Uterus (tissue), 4 donors: ENCODE measurements around the gene CRYL1. TPM values are rescaled to one million over a fixed set of nuclear protein-coding genes. Genes with fewer than 3 reads are reported as not detected.
A peak's percentile ranks its signal among the peaks of the same experiment; 100 is the strongest.

Source experiments
- DNase-seq, 2 donors: peaks; one replicate each; pipeline ENCODE4 v3.0.0-alpha.2; 2019 to 2020
- H3K27ac ChIP-seq, 2 donors: fragments of 200-600 bp; sonication (generic); 1 replicate in 1 of 2; 2 replicates in 1 of 2; pipeline ENCODE4 v1.5.1; 2016 to 2018
- H3K27me3 ChIP-seq, 2 donors: fragments of 200-600 bp; sonication (generic); one replicate each; pipeline ENCODE4 v1.5.1; 2018 to 2019; ENCODE audit warnings: control low read depth in 1 of 2
- H3K36me3 ChIP-seq, 2 donors: fragments of 200-600 bp; sonication (generic); one replicate each; pipeline ENCODE4 v1.5.1; 2019; ENCODE audit warnings: control low read depth in 1 of 2
- H3K4me1 ChIP-seq, 2 donors: fragments of 200-600 bp; sonication (generic); one replicate each; pipeline ENCODE4 v1.5.1; 2018 to 2019; ENCODE audit warnings: control low read depth in 1 of 2
- H3K4me3 ChIP-seq, 2 donors: fragments of 200-600 bp; sonication (generic); 1 replicate in 1 of 2; 2 replicates in 1 of 2; pipeline ENCODE4 v1.5.1; 2018 to 2019; ENCODE audit warnings: mild to moderate bottlenecking in 1 of 2
- H3K9me3 ChIP-seq, 2 donors: fragments of 200-600 bp; sonication (generic); one replicate each; pipeline ENCODE4 v1.5.1; 2019; ENCODE audit warnings: control low read depth in 1 of 2
- CTCF ChIP-seq, 4 experiments: fragments of 200-600 bp in 2 of 4; fragments of 450-650 bp in 2 of 4; sonication (generic) in 2 of 4; IDR thresholded peaks; one replicate each; pipeline ENCODE4 v1.5.1; 2016 to 2019; ENCODE audit warnings: antibody characterized with exemption in 4 of 4, mild to moderate bottlenecking in 2 of 4, moderate library complexity in 1 of 4
- POLR2A ChIP-seq, 2 donors: fragments of 450-650 bp; IDR thresholded peaks; one replicate each; pipeline ENCODE4 v1.6.1; 2016; ENCODE audit warnings: antibody characterized with exemption in 2 of 2, mild to moderate bottlenecking in 1 of 2, moderate library complexity in 1 of 2
- intact Hi-C: fragments of 100-400 bp; cut with DNase I; formaldehyde crosslinking; loops from one replicate; pipeline ENCODE4 v1.15.1; 2023; ENCODE audit warnings: low total_unique reads
- total RNA-seq, 4 donors: library from RNA; depleted of rRNA in 3 of 4; stranded (reverse); fragments of >200 nt in 3 of 4; gene quantifications; one replicate each; pipeline versions ENCODE4 v1.1.0 to v1.2.4, GENCODE V29; 2014 to 2023
- donor health status: DM: yes; HTN: yes; CAD: no.

Gene CRYL1
- total RNA-seq, 4 donors from 2014 or later, result 35.6 to 90.4 (median 50.7) TPM

GRCh38 chr13:20442798-20443381 is 82.8 kb downstream of the CRYL1 start:
- no peak for DNase-seq
- peaks cover 0 to 8% of the 10 kb centered on the region in 2 donors for H3K4me1 ChIP-seq
- H3K27ac ChIP-seq, result peak overlapping the region; percentile 86 to 88
- intact Hi-C loops, result no loop called here
- no peak for TF ChIP-seq POLR2A (IDR thresholded peaks at IDR 0.05)
- no peak for TF ChIP-seq CTCF (IDR thresholded peaks at IDR 0.05)
- H3K27me3 ChIP-seq, result no peaks in the 10 kb centered on the region
- no peak overlapping the region for H3K4me3 ChIP-seq
- no peaks in the 10 kb centered on the region for H3K36me3 ChIP-seq
- H3K9me3 ChIP-seq, result peaks cover 0 to 4% of the 10 kb centered on the region in 2 donors

- DNase-seq, result no peak
- Histone ChIP-seq H3K27me3 (no peaks in the 10 kb centered on the region), H3K36me3 (no peaks in the 10 kb centered on the region), H3K9me3 (peaks cover 0 to 4% of the 10 kb centered on the region in 2 donors), H3K4me1 (peaks cover 0 to 8% of the 10 kb centered on the region in 2 donors), H3K27ac (peak overlapping the region; percentile 86 to 88), H3K4me3 (no peak overlapping the region)
- intact Hi-C loops, result no loop called here
- TF ChIP-seq CTCF (IDR thresholded peaks at IDR 0.05) (no peak), POLR2A (IDR thresholded peaks at IDR 0.05) (no peak)
These were observed 83.3 kb downstream of the CRYL1 start for GRCh38 chr13:20442375-20442774.

GRCh38 chr13:20441879-20442278 is 83.8 kb downstream of the CRYL1 start:
- intact Hi-C loops, result no loop called here
- peaks cover 0 to 4% of the 10 kb centered on the region in 2 donors for H3K9me3 ChIP-seq
- TF ChIP-seq POLR2A (IDR thresholded peaks at IDR 0.05), result no peak
- no peak for TF ChIP-seq CTCF (IDR thresholded peaks at IDR 0.05)
- peaks cover 0 to 8% of the 10 kb centered on the region in 2 donors for H3K4me1 ChIP-seq
- H3K36me3 ChIP-seq, result no peaks in the 10 kb centered on the region
- H3K27me3 ChIP-seq, result no peaks in the 10 kb centered on the region
- DNase-seq, result no peak
- H3K27ac ChIP-seq, result peak overlapping the region; percentile 86 to 88
- no peak overlapping the region for H3K4me3 ChIP-seq

GRCh38 chr13:20441056-20441455 is 84.6 kb downstream of the CRYL1 start:
- peaks cover 0 to 4% of the 10 kb centered on the region in 2 donors for H3K9me3 ChIP-seq
- peaks cover 0 to 8% of the 10 kb centered on the region in 2 donors for H3K4me1 ChIP-seq
- no peaks in the 10 kb centered on the region for H3K36me3 ChIP-seq
- intact Hi-C loops, result no loop called here
- no peaks in the 10 kb centered on the region for H3K27me3 ChIP-seq
- peak in 1 of 2 donors; percentile 39 for DNase-seq
- no peak overlapping the region for H3K4me3 ChIP-seq
- peak overlapping the region; percentile 86 to 88 for H3K27ac ChIP-seq
- TF ChIP-seq CTCF (IDR thresholded peaks at IDR 0.05), result no peak
- TF ChIP-seq POLR2A (IDR thresholded peaks at IDR 0.05), result no peak

- TF ChIP-seq POLR2A (IDR thresholded peaks at IDR 0.05) (no peak), CTCF (IDR thresholded peaks at IDR 0.05) (no peak)
- no peaks in the 10 kb centered on the region for H3K9me3 ChIP-seq
- H3K27ac ChIP-seq, result peak overlapping the region; percentile 86 to 88
- peaks cover 0 to 8% of the 10 kb centered on the region in 2 donors for H3K4me1 ChIP-seq
- no peaks in the 10 kb centered on the region for H3K27me3 ChIP-seq
- no peaks in the 10 kb centered on the region for H3K36me3 ChIP-seq
- H3K4me3 ChIP-seq, result no peak overlapping the region
- intact Hi-C loops, result no loop called here
- peak in 1 of 2 donors; percentile 42 for DNase-seq
These were observed 86.4 kb downstream of the CRYL1 start for GRCh38 chr13:20439261-20439660.
